ENCODE data around the gene RIBC2. TPM values are rescaled to one million over a fixed set of nuclear protein-coding genes. Genes with fewer than 3 reads are reported as not detected.
"Not testable (repeated sequence)": the region's sequence is repeated elsewhere in the genome, so short reads cannot be mapped to it uniquely, and the experiment has no call there.

RIBC2 gene
- total RNA-seq, 1 donor from 2014 or later: 0.39 TPM

- no peak for DNase-seq (ENCODE audit: low read depth in 2 of 2)
These were observed 34.9 kb downstream of the RIBC2 start for GRCh38 chr22:45448431-45448830.

GRCh38 chr22:45449442-45449841 is 35.9 kb downstream of the RIBC2 start:
- not testable (repeated sequence) for DNase-seq (ENCODE audit: low read depth in 2 of 2)

GRCh38 chr22:45450101-45450785 is 36.8 kb downstream of the RIBC2 start:
- DNase-seq (ENCODE audit: low read depth in 2 of 2): no peak

- DNase-seq (ENCODE audit: low read depth in 2 of 2): no peak
These were observed 37.6 kb downstream of the RIBC2 start for GRCh38 chr22:45450921-45451651.

GRCh38 chr22:45451972-45452371 is 38.5 kb downstream of the RIBC2 start:
- no peak for DNase-seq (ENCODE audit: low read depth in 2 of 2)

- no peak for DNase-seq (ENCODE audit: low read depth in 2 of 2)
These were observed 39.3 kb downstream of the RIBC2 start for GRCh38 chr22:45452565-45453379.

GRCh38 chr22:45453764-45454163 is 40.3 kb downstream of the RIBC2 start:
- DNase-seq (ENCODE audit: low read depth in 2 of 2): no peak

- DNase-seq (ENCODE audit: low read depth in 2 of 2): no peak
These were observed 40.8 kb downstream of the RIBC2 start for GRCh38 chr22:45454275-45454674.

- no peak for DNase-seq (ENCODE audit: low read depth in 2 of 2)
These were observed 41.7 kb downstream of the RIBC2 start for GRCh38 chr22:45455212-45455611.

GRCh38 chr22:45455621-45456020 is 42.1 kb downstream of the RIBC2 start:
- no peak for DNase-seq (ENCODE audit: low read depth in 2 of 2)

GRCh38 chr22:45456811-45457210 is 43.3 kb downstream of the RIBC2 start:
- no peak for DNase-seq (ENCODE audit: low read depth in 2 of 2)

- DNase-seq (ENCODE audit: low read depth in 2 of 2): no peak
These were observed 45.0 kb downstream of the RIBC2 start for GRCh38 chr22:45458532-45458931.

GRCh38 chr22:45459235-45459634 is 45.7 kb downstream of the RIBC2 start:
- no peak for DNase-seq (ENCODE audit: low read depth in 2 of 2)

GRCh38 chr22:45460288-45461109 is 47.0 kb downstream of the RIBC2 start:
- no peak for DNase-seq (ENCODE audit: low read depth in 2 of 2)

GRCh38 chr22:45462034-45462655 is 48.7 kb downstream of the RIBC2 start:
- peak in 1 of 2 donors; percentile 5 for DNase-seq (ENCODE audit: low read depth in 2 of 2)

- DNase-seq (ENCODE audit: low read depth in 2 of 2): not testable (repeated sequence)
These were observed 50.2 kb downstream of the RIBC2 start for GRCh38 chr22:45463691-45464090.

GRCh38 chr22:45465633-45466032 is 52.1 kb downstream of the RIBC2 start:
- DNase-seq (ENCODE audit: low read depth in 2 of 2): no peak

- no peak for DNase-seq (ENCODE audit: low read depth in 2 of 2)
These were observed 55.4 kb downstream of the RIBC2 start for GRCh38 chr22:45468872-45469271.

GRCh38 chr22:45469281-45470073 is 56.0 kb downstream of the RIBC2 start:
- DNase-seq (ENCODE audit: low read depth in 2 of 2): no peak

- DNase-seq (ENCODE audit: low read depth in 2 of 2): no peak
These were observed 57.4 kb downstream of the RIBC2 start for GRCh38 chr22:45470871-45471270.
